ENCODE data around the gene S100A6.
"Not testable (repeated sequence)": the region's sequence is repeated elsewhere in the genome, so short reads cannot be mapped to it uniquely, and the experiment has no call there.

Gene S100A6

GRCh38 chr1:153535242-153536011 lies at the start of gene S100A6:
TSS of gene S100A6 (minus strand) at chr1:153535991. CDS start at chr1:153535339, 652 bp downstream.
- peak; percentile 70 for DNase-seq

- DNase-seq: no peak
Measured at GRCh38 chr1:153585006-153585405, 49.2 kb upstream of the S100A6 start.

- DNase-seq: no peak
Measured at GRCh38 chr1:153583976-153584375, 48.2 kb upstream of the S100A6 start.

GRCh38 chr1:153583514-153583913 lies 47.7 kb upstream of the S100A6 start:
- not testable (repeated sequence) for DNase-seq

- DNase-seq: not testable (repeated sequence)
Measured at GRCh38 chr1:153582836-153583235, 47.0 kb upstream of the S100A6 start.

GRCh38 chr1:153578936-153579335 lies 43.1 kb upstream of the S100A6 start:
- no peak for DNase-seq

- DNase-seq: no peak
Measured at GRCh38 chr1:153578490-153578889, 42.7 kb upstream of the S100A6 start.

GRCh38 chr1:153577624-153578051 lies 41.8 kb upstream of the S100A6 start:
- DNase-seq: no peak

- no peak for DNase-seq
Measured at GRCh38 chr1:153577138-153577537, 41.3 kb upstream of the S100A6 start.

- DNase-seq: not testable (repeated sequence)
Measured at GRCh38 chr1:153575497-153575896, 39.7 kb upstream of the S100A6 start.

- not testable (repeated sequence) for DNase-seq
Measured at GRCh38 chr1:153575081-153575491, 39.3 kb upstream of the S100A6 start.

GRCh38 chr1:153573351-153573750 lies 37.6 kb upstream of the S100A6 start:
- DNase-seq: no peak

- DNase-seq: peak; percentile 78
Measured at GRCh38 chr1:153572569-153573015, 36.8 kb upstream of the S100A6 start.

GRCh38 chr1:153571706-153572105 lies 35.9 kb upstream of the S100A6 start:
- DNase-seq: no peak

GRCh38 chr1:153570874-153571273 lies 35.1 kb upstream of the S100A6 start:
- no peak for DNase-seq

- DNase-seq: no peak
Measured at GRCh38 chr1:153569465-153569864, 33.7 kb upstream of the S100A6 start.

- DNase-seq: peak; percentile 89
Measured at GRCh38 chr1:153568367-153569099, 32.7 kb upstream of the S100A6 start.

- DNase-seq: peak; percentile 54
Measured at GRCh38 chr1:153567621-153568366, 32.0 kb upstream of the S100A6 start.

GRCh38 chr1:153566414-153567371 lies 30.9 kb upstream of the S100A6 start:
- peak; percentile 95 for DNase-seq

GRCh38 chr1:153565529-153566374 lies 30.0 kb upstream of the S100A6 start, which contains the start of gene S100A2:
TSS of gene S100A2 (minus strand) at chr1:153565844. CDS start at chr1:153563877, 1,967 bp downstream.
- peak; percentile 45 for DNase-seq

- no peak for DNase-seq
Measured at GRCh38 chr1:153563991-153564390, 28.2 kb upstream of the S100A6 start.

Data from activated CD4-positive, alpha-beta T cell treated with anti-CD3 and anti-CD28 coated beads, Interleukin-2, amount 50 U/mL, for 16 hours (primary cell).